GM23338 (cell line): ENCODE results near the gene MRRF. TPM values are rescaled to one million over a fixed set of nuclear protein-coding genes. Genes with fewer than 3 reads are reported as not detected.

Experiments used
- ATAC-seq: fragments of 200-7000 bp; cut with Tn5 transposase; 3 replicates; pipeline ENCODE4 v1.9.1; 2020
- DNase-seq: peaks from one replicate; pipeline ENCODE4 v3.0.0-alpha.2; 2015; ENCODE audit warnings: low spot score
- H2AFZ ChIP-seq: fragments of 200-600 bp; sonication (generic); 2 replicates; pipeline ENCODE4 v1.8.0; 2016; ENCODE audit warnings: antibody characterized with exemption, mild to moderate bottlenecking, moderate library complexity
- H3F3A ChIP-seq: fragments of 200-600 bp; sonication (generic); replicated peaks from 2 replicates; pipeline ENCODE4 v1.8.0; 2017; ENCODE audit warnings: antibody characterized with exemption, mixed run types, low read depth
- H3K27ac ChIP-seq: fragments of 200-600 bp; sonication (generic); 2 replicates; pipeline ENCODE4 v1.6.1; 2016; ENCODE audit warnings: low read depth
- H3K27me3 ChIP-seq: fragments of 200-600 bp; sonication (generic); 2 replicates; pipeline ENCODE4 v1.8.0; 2016; ENCODE audit warnings: mild to moderate bottlenecking, mixed run types, moderate library complexity; ENCODE audit not compliant: insufficient read depth
- H3K36me3 ChIP-seq: fragments of 200-600 bp; sonication (generic); 2 replicates; pipeline ENCODE4 v1.8.0; 2016; ENCODE audit warnings: mild to moderate bottlenecking; ENCODE audit not compliant: insufficient read depth
- H3K4me1 ChIP-seq: fragments of 200-600 bp; sonication (generic); 2 replicates; pipeline ENCODE4 v1.8.0; 2016; ENCODE audit warnings: mild to moderate bottlenecking, moderate library complexity; ENCODE audit not compliant: insufficient read depth
- H3K4me2 ChIP-seq: fragments of 200-600 bp; sonication (generic); 2 replicates; pipeline ENCODE4 v1.7.1; 2017; ENCODE audit warnings: mixed run types
- H3K4me3 ChIP-seq: fragments of 200-600 bp; sonication (generic); 2 replicates; pipeline ENCODE4 v1.6.1; 2016; ENCODE audit warnings: mixed run types
- H3K79me2 ChIP-seq: fragments of 200-600 bp; sonication (generic); replicated peaks from 2 replicates; pipeline ENCODE4 v1.8.0; 2017; ENCODE audit warnings: mild to moderate bottlenecking; ENCODE audit not compliant: insufficient read depth
- H3K9me2 ChIP-seq: fragments of 200-600 bp; sonication (generic); 2 replicates; pipeline ENCODE4 v1.8.0; 2017; ENCODE audit not compliant: insufficient read depth
- H4K20me1 ChIP-seq: fragments of 200-600 bp; sonication (generic); replicated peaks from 2 replicates; pipeline ENCODE4 v1.8.0; 2017; ENCODE audit warnings: mild to moderate bottlenecking; ENCODE audit not compliant: insufficient read depth
- H3K27ac Mint-ChIP-seq: 2 replicates; pipeline ENCODE4 v1.8.0; 2020; ENCODE audit warnings: inconsistent platforms, mild to moderate bottlenecking, moderate library complexity, mixed read lengths
- H3K27me3 Mint-ChIP-seq: 3 replicates; pipeline ENCODE4 v1.8.0; 2022; ENCODE audit warnings: low read depth, mild to moderate bottlenecking, moderate library complexity, mixed read lengths, inconsistent platforms; ENCODE audit not compliant: insufficient read depth, poor library complexity
- H3K36me3 Mint-ChIP-seq: 3 replicates; pipeline ENCODE4 v1.8.0; 2021; ENCODE audit warnings: low read depth, mild to moderate bottlenecking, inconsistent platforms, moderate library complexity, mixed read lengths
- H3K4me1 Mint-ChIP-seq: 3 replicates; pipeline ENCODE4 v1.8.0; 2020; ENCODE audit warnings: mild to moderate bottlenecking, inconsistent platforms, mixed read lengths
- H3K4me3 Mint-ChIP-seq: 3 replicates; pipeline ENCODE4 v1.8.0; 2021; ENCODE audit warnings: moderate library complexity, mild to moderate bottlenecking, inconsistent platforms, mixed read lengths
- H3K9me3 Mint-ChIP-seq: 3 replicates; pipeline ENCODE4 v1.8.0; 2020; ENCODE audit warnings: moderate library complexity, mild to moderate bottlenecking, inconsistent platforms, mixed read lengths
- ETS1 ChIP-seq: IDR thresholded peaks from 2 replicates; pipeline ENCODE4 v1.6.1; 2016; ENCODE audit warnings: antibody characterized with exemption
- REST ChIP-seq: IDR thresholded peaks from one replicate; pipeline ENCODE4 v1.6.1; 2018; ENCODE audit warnings: antibody characterized with exemption; ENCODE audit not compliant: unreplicated experiment
- ZNF114 ChIP-seq: fragments of 250-450 bp; sonication (Bioruptor Pico); IDR thresholded peaks from 2 replicates; pipeline ENCODE4 v1.5.0; 2020; ENCODE audit warnings: mild to moderate bottlenecking, moderate library complexity
- ZNF462 ChIP-seq: fragments of 250-450 bp; sonication (Bioruptor Pico); IDR thresholded peaks from 2 replicates; pipeline ENCODE4 v1.5.0; 2020; ENCODE audit warnings: mild to moderate bottlenecking, moderate library complexity
- polyA plus RNA-seq: library from polyadenylated mRNA; unstranded; fragments of >200 nt; fragmentation: Nextera tagmentation; extraction: Ambion mirVana; gene quantifications from 2 replicates; pipeline ENCODE4 v1.2.1, GENCODE V29; 2016
- total RNA-seq: library from RNA; depleted of rRNA; stranded (reverse); fragments of >200 nt; shearing (Covaris generic); gene quantifications from 2 replicates; pipeline ENCODE4 v1.2.3, GENCODE V29; 2014

Gene MRRF
- total and polyA plus RNA-seq, 2 experiments from 2014 or later: 27.8 to 32.7 TPM

- Histone ChIP-seq H3K4me1 (peaks cover 50% of the 10 kb centered on the region), H3K27me3 (no peaks in the 10 kb centered on the region), H3K9me2 (no peaks in the 10 kb centered on the region), H3F3A (0 out of 2 replicates have a peak, but pooled peaks cover 4% of the 10 kb centered on the region), H3K4me2 (peak overlapping the region; percentile 54), H4K20me1 (no peaks in the 10 kb centered on the region; the same call in 1 of the 2 replicates), H3K36me3 (no peaks in the 10 kb centered on the region), H3K4me3 (no peak overlapping the region), H3K79me2 (no peaks in the 10 kb centered on the region), H2AFZ (no peak overlapping the region), H3K27ac (peak overlapping the region; percentile 78; the same call in 1 of the 2 replicates)
- Mint-ChIP-seq H3K4me3 (no peak overlapping the region), H3K9me3 (no peaks in the 10 kb centered on the region), H3K27me3 (peaks cover 9% of the 10 kb centered on the region), H3K4me1 (peaks cover 63% of the 10 kb centered on the region), H3K36me3 (no peaks in the 10 kb centered on the region), H3K27ac (no peak overlapping the region)
- no peak for ATAC-seq
- TF ChIP-seq ZNF114 (CRISPR knock-in tag) (no peak), ZNF462 (CRISPR knock-in tag) (no peak), REST (no peak), ETS1 (no peak)
- no peak for DNase-seq
These were observed 68.0 kb downstream of the MRRF start for GRCh38 chr9:122332644-122333043.
